Breast epithelium (tissue), 4 donors: ENCODE results near the gene MT1B. TPM values are rescaled to one million over a fixed set of nuclear protein-coding genes. Genes with fewer than 3 reads are reported as not detected.

Source experiments
- DNase-seq, 2 donors: peaks; one replicate each; pipeline ENCODE4 v3.0.0-alpha.2; 2019; ENCODE audit warnings: low spot score in 2 of 2
- H3K27ac ChIP-seq, 2 donors: fragments of 200-600 bp; sonication (generic) in 1 of 2; one replicate each; pipeline ENCODE4 v1.5.1; 2016 to 2019; ENCODE audit warnings: mild to moderate bottlenecking in 1 of 2
- H3K27me3 ChIP-seq, 2 donors: fragments of 200-600 bp; sonication (generic) in 1 of 2; one replicate each; pipeline versions ENCODE4 v1.5.1 to v1.6.0; 2017 to 2019; ENCODE audit warnings: control low read depth in 1 of 2, mild to moderate bottlenecking in 1 of 2
- H3K36me3 ChIP-seq: fragments of 200-600 bp; one replicate; pipeline ENCODE4 v1.5.1; 2019
- H3K4me1 ChIP-seq, 2 donors: fragments of 200-600 bp; sonication (generic); one replicate each; pipeline ENCODE4 v1.5.1; 2016 to 2019; ENCODE audit warnings: control low read depth in 1 of 2
- H3K4me3 ChIP-seq, 3 donors: fragments of 200-600 bp; sonication (generic); 1 replicate in 2 of 3; 2 replicates in 1 of 3; pipeline ENCODE4 v1.5.1; 2016 to 2019; ENCODE audit warnings: mild to moderate bottlenecking in 3 of 3, moderate library complexity in 2 of 3
- H3K9me3 ChIP-seq, 2 donors: fragments of 200-600 bp; sonication (generic) in 1 of 2; one replicate each; pipeline ENCODE4 v1.5.1; 2016 to 2019; ENCODE audit warnings: control low read depth in 1 of 2
- CTCF ChIP-seq, 3 donors: fragments of 450-650 bp; IDR thresholded peaks; one replicate each; pipeline ENCODE4 v1.5.1; 2016 to 2017; ENCODE audit warnings: antibody characterized with exemption in 3 of 3, mild to moderate bottlenecking in 3 of 3, moderate library complexity in 3 of 3
- POLR2A ChIP-seq: fragments of 450-650 bp; IDR thresholded peaks from one replicate; pipeline ENCODE4 v1.6.1; 2016; ENCODE audit warnings: antibody characterized with exemption, mild to moderate bottlenecking, moderate library complexity
- POLR2AphosphoS5 ChIP-seq, 3 donors: sonication (generic); formaldehyde crosslinking; IDR thresholded peaks; one replicate each; pipeline ENCODE4 v1.6.1; 2017; ENCODE audit warnings: antibody characterized with exemption in 3 of 3
- intact Hi-C: fragments of 100-400 bp; cut with DNase I; formaldehyde crosslinking; loops from one replicate; pipeline ENCODE4 v1.15.1; 2023; ENCODE audit warnings: low total_unique reads
- total RNA-seq, 3 donors: library from RNA; depleted of rRNA; stranded (reverse); fragments of >200 nt; gene quantifications; one replicate each; pipeline ENCODE4 v1.1.0, GENCODE V29; 2016

The MT1B gene
- total RNA-seq, 3 donors from 2014 or later = not detected

GRCh38 chr16:56608876-56609462 lies 42.7 kb upstream of the MT1B start:
- no peak for TF ChIP-seq CTCF (IDR thresholded peaks at IDR 0.05)
- no peak for TF ChIP-seq POLR2A
- TF ChIP-seq POLR2AphosphoS5 (IDR thresholded peaks at IDR 0.05) = peak in 1 of 3 donors; percentile 67
- Histone ChIP-seq H3K9me3 (no peaks in the 10 kb centered on the region), H3K27me3 (no peaks in the 10 kb centered on the region), H3K4me1 (peaks cover 18 to 19% of the 10 kb centered on the region in 2 donors), H3K36me3 (no peaks in the 10 kb centered on the region), H3K27ac (peak overlapping the region; percentile 96 to 99), H3K4me3 (peak overlapping the region; percentile 78 to 86 (median 83))
- DNase-seq = no peak
- intact Hi-C loops = no loop called here

GRCh38 chr16:56609463-56609921 lies 42.2 kb upstream of the MT1B start:
- Histone ChIP-seq H3K27ac (peak overlapping the region; percentile 96 to 99), H3K36me3 (no peaks in the 10 kb centered on the region), H3K4me3 (peak overlapping the region; percentile 78 to 86 (median 83)), H3K9me3 (no peaks in the 10 kb centered on the region), H3K27me3 (no peaks in the 10 kb centered on the region), H3K4me1 (peaks cover 18 to 19% of the 10 kb centered on the region in 2 donors)
- no peak for TF ChIP-seq CTCF (IDR thresholded peaks at IDR 0.05)
- TF ChIP-seq POLR2AphosphoS5 (IDR thresholded peaks at IDR 0.05) = peak in 2 of 3 donors; percentile 7 to 75
- TF ChIP-seq POLR2A = peak; percentile 11
- intact Hi-C loops = no loop called here
- peak in 1 of 2 donors; percentile 60 for DNase-seq

GRCh38 chr16:56610017-56610608 lies 41.6 kb upstream of the MT1B start:
- H3K27me3 ChIP-seq = no peaks in the 10 kb centered on the region
- H3K9me3 ChIP-seq = no peaks in the 10 kb centered on the region
- TF ChIP-seq POLR2AphosphoS5 (IDR thresholded peaks at IDR 0.05) (peak in 2 of 3 donors; percentile 77 to 91), POLR2A (no peak)
- peak in 1 of 2 donors; percentile 91 for DNase-seq
- H3K4me1 ChIP-seq = peaks cover 18 to 19% of the 10 kb centered on the region in 2 donors
- peak overlapping the region; percentile 96 to 99 for H3K27ac ChIP-seq
- peak overlapping the region; percentile 78 to 86 (median 83) for H3K4me3 ChIP-seq
- intact Hi-C loops = no loop called here
- no peaks in the 10 kb centered on the region for H3K36me3 ChIP-seq

GRCh38 chr16:56610609-56611111 lies 41.0 kb upstream of the MT1B start:
- Histone ChIP-seq H3K27ac (peak overlapping the region; percentile 96 to 99), H3K27me3 (no peaks in the 10 kb centered on the region), H3K4me1 (peaks cover 15 to 17% of the 10 kb centered on the region in 2 donors), H3K4me3 (peak overlapping the region; percentile 78 to 86 (median 83)), H3K36me3 (no peaks in the 10 kb centered on the region), H3K9me3 (no peaks in the 10 kb centered on the region)
- DNase-seq = no peak
- intact Hi-C loops = no loop called here
- no peak for TF ChIP-seq POLR2A
- no peak for TF ChIP-seq POLR2AphosphoS5 (IDR thresholded peaks at IDR 0.05)
- TF ChIP-seq CTCF (IDR thresholded peaks at IDR 0.05) = no peak

GRCh38 chr16:56611281-56611833 lies 40.3 kb upstream of the MT1B start:
- Histone ChIP-seq H3K27ac (peak overlapping the region; percentile 96 to 99), H3K4me3 (peak overlapping the region in 2 of 3 donors; percentile 83 to 86), H3K36me3 (no peaks in the 10 kb centered on the region), H3K27me3 (no peaks in the 10 kb centered on the region), H3K9me3 (no peaks in the 10 kb centered on the region), H3K4me1 (peaks cover 10 to 12% of the 10 kb centered on the region in 2 donors)
- intact Hi-C loops = no loop called here
- no peak for DNase-seq
- no peak for TF ChIP-seq CTCF (IDR thresholded peaks at IDR 0.05)
- TF ChIP-seq POLR2AphosphoS5 (IDR thresholded peaks at IDR 0.05) = peak in 2 of 3 donors; percentile 33 to 53
- TF ChIP-seq POLR2A = no peak
